Transverse colon (tissue), 4 donors: ENCODE results near the gene SLC35F5.

Experiments
- POLR2A ChIP-seq: fragments of 450-650 bp; IDR thresholded peaks from one replicate; pipeline ENCODE4 v1.6.1; 2016; ENCODE audit warnings: antibody characterized with exemption, mild to moderate bottlenecking, moderate library complexity
- POLR2AphosphoS5 ChIP-seq, 3 donors: sonication (generic); formaldehyde crosslinking; IDR thresholded peaks; one replicate each; pipeline ENCODE4 v1.6.1; 2016; ENCODE audit warnings: antibody characterized with exemption in 3 of 3
- TF ChIP-seq, protein P1 (sequence below), 5 experiments: fragments of 200-600 bp in 3 of 5; fragments of 450-650 bp in 2 of 5; sonication (generic) in 3 of 5; IDR thresholded peaks; 1 replicate in 2 of 5; 2 replicates in 3 of 5; pipeline ENCODE4 v1.5.1; 2016 to 2017; ENCODE audit warnings: antibody characterized with exemption in 5 of 5, inconsistent platforms in 3 of 5, mild to moderate bottlenecking in 2 of 5, moderate library complexity in 1 of 5

DNA sequence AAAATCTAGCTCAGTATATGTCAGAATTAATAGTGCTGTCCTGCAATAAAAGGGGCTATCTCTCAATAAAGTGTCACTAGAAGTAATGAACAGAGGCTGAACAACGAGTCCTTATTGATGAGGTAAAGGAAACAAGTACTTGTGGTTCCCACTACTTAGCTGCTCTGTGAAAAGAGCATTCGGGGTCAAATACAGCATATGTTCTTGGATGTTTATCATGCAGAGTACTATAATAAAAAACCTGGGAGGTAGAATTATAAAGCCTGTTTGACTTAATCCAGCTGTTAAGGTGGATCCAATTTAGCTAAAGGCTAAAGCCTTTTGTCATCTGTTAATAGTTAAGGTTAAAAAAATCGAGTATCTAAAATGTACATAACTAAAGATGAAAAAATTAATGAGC lies 32.4 kb downstream of the SLC35F5 start:
- no peak for TF ChIP-seq POLR2AphosphoS5 (IDR thresholded peaks at IDR 0.05)
- TF ChIP-seq, protein P1, sequence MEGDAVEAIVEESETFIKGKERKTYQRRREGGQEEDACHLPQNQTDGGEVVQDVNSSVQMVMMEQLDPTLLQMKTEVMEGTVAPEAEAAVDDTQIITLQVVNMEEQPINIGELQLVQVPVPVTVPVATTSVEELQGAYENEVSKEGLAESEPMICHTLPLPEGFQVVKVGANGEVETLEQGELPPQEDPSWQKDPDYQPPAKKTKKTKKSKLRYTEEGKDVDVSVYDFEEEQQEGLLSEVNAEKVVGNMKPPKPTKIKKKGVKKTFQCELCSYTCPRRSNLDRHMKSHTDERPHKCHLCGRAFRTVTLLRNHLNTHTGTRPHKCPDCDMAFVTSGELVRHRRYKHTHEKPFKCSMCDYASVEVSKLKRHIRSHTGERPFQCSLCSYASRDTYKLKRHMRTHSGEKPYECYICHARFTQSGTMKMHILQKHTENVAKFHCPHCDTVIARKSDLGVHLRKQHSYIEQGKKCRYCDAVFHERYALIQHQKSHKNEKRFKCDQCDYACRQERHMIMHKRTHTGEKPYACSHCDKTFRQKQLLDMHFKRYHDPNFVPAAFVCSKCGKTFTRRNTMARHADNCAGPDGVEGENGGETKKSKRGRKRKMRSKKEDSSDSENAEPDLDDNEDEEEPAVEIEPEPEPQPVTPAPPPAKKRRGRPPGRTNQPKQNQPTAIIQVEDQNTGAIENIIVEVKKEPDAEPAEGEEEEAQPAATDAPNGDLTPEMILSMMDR (IDR thresholded peaks at IDR 0.05), result no peak
- no peak for TF ChIP-seq POLR2A
